ENCODE measurements around the gene TLCD3B. TPM values are rescaled to one million over a fixed set of nuclear protein-coding genes. Genes with fewer than 3 reads are reported as not detected.

The TLCD3B gene
- total RNA-seq, 1 experiment from 2014 or later: 20.9 TPM

DNA sequence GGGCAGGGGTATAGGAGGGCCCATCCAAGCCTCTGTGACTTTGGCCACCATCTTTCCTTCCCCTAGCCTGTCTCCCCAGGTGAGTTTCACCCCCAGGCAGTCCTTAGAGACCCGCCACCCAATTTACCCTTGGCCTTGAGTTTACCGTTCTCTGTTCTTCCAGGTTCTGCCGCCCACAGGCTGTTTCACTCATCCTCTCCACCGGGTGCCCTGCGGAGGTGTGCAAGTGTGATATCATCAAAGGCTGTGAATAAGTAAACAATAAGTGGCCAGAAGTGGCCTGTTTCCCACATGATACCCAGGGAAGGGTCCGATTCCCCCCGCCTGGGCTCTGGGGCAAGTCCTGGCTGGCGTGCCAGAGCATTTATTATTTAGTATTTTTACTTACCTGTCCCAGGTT lies 15.1 kb upstream of the TLCD3B start:
- H2BK12ac ChIP-seq (ENCODE audit: insufficient read length, low read depth, low read length): no peak overlapping the region
- H3K36me3 Mint-ChIP-seq (ENCODE audit: insufficient read depth in 1 of 3, low read depth in 3 of 3): no peaks in the 10 kb centered on the region
- H3K18ac ChIP-seq (ENCODE audit: insufficient read length, low read depth, low read length): no peak overlapping the region
- H2AK5ac ChIP-seq (ENCODE audit: insufficient read length, low read length): no peak overlapping the region
- no peak overlapping the region for H3K4ac ChIP-seq (ENCODE audit: low read depth, low read length)
- H2BK120ac ChIP-seq (ENCODE audit: low read depth, low read length, poor library complexity, severe bottlenecking): no peak overlapping the region
- no peak overlapping the region for H2AFZ ChIP-seq (ENCODE audit: low read length)
- H3K79me1 ChIP-seq (ENCODE audit: insufficient read depth, low read depth, low read length, poor library complexity, severe bottlenecking): no peaks in the 10 kb centered on the region
- no peak overlapping the region for H3K56ac ChIP-seq (ENCODE audit: insufficient read length, low read depth, low read length)
- H3K4me3 Mint-ChIP-seq: no peak overlapping the region
- H3K14ac ChIP-seq (ENCODE audit: insufficient read depth, low read length): no peak overlapping the region
- H4K91ac ChIP-seq (ENCODE audit: insufficient read length, low read depth, low read length): no peak overlapping the region
- no peak overlapping the region for H4K5ac ChIP-seq (ENCODE audit: insufficient read length, low read depth, low read length)
- no peak overlapping the region for H4K8ac ChIP-seq (replicated peaks; ENCODE audit: insufficient read length, low read depth, low read length)
- no peak overlapping the region for H3K27ac ChIP-seq (ENCODE audit: insufficient read length, low read depth, low read length)
- no peak overlapping the region for H3K27ac Mint-ChIP-seq
- H3K4me1 ChIP-seq (ENCODE audit: insufficient read depth, low read length): no peaks in the 10 kb centered on the region
- H4K20me1 ChIP-seq (ENCODE audit: control insufficient read depth, insufficient read depth, insufficient read length): no peaks in the 10 kb centered on the region
- WGBS (ENCODE audit: extremely low coverage, insufficient read length, low lambda C conversion rate): no CpG with 5 or more reads among the region's 8 CpGs
- no peak for DNase-seq
- no peaks in the 10 kb centered on the region for H3K79me2 ChIP-seq (ENCODE audit: insufficient read depth, low read length)
- peaks cover 17% of the 10 kb centered on the region for H3K27me3 Mint-ChIP-seq (ENCODE audit: low read depth)
- no peak overlapping the region for H2BK15ac ChIP-seq (ENCODE audit: low read depth, low read length)
- H3T11ph ChIP-seq (ENCODE audit: low read length): no peak overlapping the region
- no peak overlapping the region for H3K23ac ChIP-seq (ENCODE audit: insufficient read length, low read depth, low read length)
- no peaks in the 10 kb centered on the region for H3K9me3 ChIP-seq (ENCODE audit: control insufficient read depth, low read depth, low read length)
- no peak overlapping the region for H3K4me2 ChIP-seq (ENCODE audit: insufficient read depth, insufficient read length, low read length)
- no peaks in the 10 kb centered on the region; a peak in 1 of 5 replicates for H3K9me3 Mint-ChIP-seq
- TF ChIP-seq, protein P1, sequence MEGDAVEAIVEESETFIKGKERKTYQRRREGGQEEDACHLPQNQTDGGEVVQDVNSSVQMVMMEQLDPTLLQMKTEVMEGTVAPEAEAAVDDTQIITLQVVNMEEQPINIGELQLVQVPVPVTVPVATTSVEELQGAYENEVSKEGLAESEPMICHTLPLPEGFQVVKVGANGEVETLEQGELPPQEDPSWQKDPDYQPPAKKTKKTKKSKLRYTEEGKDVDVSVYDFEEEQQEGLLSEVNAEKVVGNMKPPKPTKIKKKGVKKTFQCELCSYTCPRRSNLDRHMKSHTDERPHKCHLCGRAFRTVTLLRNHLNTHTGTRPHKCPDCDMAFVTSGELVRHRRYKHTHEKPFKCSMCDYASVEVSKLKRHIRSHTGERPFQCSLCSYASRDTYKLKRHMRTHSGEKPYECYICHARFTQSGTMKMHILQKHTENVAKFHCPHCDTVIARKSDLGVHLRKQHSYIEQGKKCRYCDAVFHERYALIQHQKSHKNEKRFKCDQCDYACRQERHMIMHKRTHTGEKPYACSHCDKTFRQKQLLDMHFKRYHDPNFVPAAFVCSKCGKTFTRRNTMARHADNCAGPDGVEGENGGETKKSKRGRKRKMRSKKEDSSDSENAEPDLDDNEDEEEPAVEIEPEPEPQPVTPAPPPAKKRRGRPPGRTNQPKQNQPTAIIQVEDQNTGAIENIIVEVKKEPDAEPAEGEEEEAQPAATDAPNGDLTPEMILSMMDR (conservative IDR thresholded peaks at IDR 0.05): no peak
- H2BK20ac ChIP-seq (ENCODE audit: low read depth, low read length, poor library complexity, severe bottlenecking): no peak overlapping the region
- H2BK5ac ChIP-seq (ENCODE audit: insufficient read length, low read length): no peak overlapping the region
- no peaks in the 10 kb centered on the region for H3K23me2 ChIP-seq (ENCODE audit: insufficient read length, low read depth, low read length, poor library complexity, severe bottlenecking)
- peaks cover 0 to 4% of the 10 kb centered on the region in 2 experiments; a peak in 3 of 4 replicates for H3K4me1 Mint-ChIP-seq
- H3K27me3 ChIP-seq (ENCODE audit: insufficient read depth, low read length): no peaks in the 10 kb centered on the region
- H3K9ac ChIP-seq (ENCODE audit: extremely low read depth, insufficient read length, low read length): no peak overlapping the region

All from H9 (cell line).